ENCODE results near the gene EEF1AKMT2.

The EEF1AKMT2 gene

GRCh38 chr10:124830445-124830844 is 38.8 kb upstream of the EEF1AKMT2 start:
- H3F3A ChIP-seq (ENCODE audit: insufficient read depth): peaks cover 7% of the 10 kb centered on the region; the same call in 1 of the 2 replicates
- H3K27ac ChIP-seq (ENCODE audit: low read depth, low read length): no peak overlapping the region
- no peaks in the 10 kb centered on the region for H3K9me3 ChIP-seq (ENCODE audit: insufficient read depth, low read length)
- peaks cover 48% of the 10 kb centered on the region for H3K36me3 ChIP-seq (ENCODE audit: low read length)
- H3K9ac ChIP-seq (ENCODE audit: low read length): no peak overlapping the region
- TF ChIP-seq, protein P1, sequence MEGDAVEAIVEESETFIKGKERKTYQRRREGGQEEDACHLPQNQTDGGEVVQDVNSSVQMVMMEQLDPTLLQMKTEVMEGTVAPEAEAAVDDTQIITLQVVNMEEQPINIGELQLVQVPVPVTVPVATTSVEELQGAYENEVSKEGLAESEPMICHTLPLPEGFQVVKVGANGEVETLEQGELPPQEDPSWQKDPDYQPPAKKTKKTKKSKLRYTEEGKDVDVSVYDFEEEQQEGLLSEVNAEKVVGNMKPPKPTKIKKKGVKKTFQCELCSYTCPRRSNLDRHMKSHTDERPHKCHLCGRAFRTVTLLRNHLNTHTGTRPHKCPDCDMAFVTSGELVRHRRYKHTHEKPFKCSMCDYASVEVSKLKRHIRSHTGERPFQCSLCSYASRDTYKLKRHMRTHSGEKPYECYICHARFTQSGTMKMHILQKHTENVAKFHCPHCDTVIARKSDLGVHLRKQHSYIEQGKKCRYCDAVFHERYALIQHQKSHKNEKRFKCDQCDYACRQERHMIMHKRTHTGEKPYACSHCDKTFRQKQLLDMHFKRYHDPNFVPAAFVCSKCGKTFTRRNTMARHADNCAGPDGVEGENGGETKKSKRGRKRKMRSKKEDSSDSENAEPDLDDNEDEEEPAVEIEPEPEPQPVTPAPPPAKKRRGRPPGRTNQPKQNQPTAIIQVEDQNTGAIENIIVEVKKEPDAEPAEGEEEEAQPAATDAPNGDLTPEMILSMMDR (IDR thresholded peaks at IDR 0.05; ENCODE audit: insufficient read depth, low read length, poor library complexity, severe bottlenecking): no peak
- no peak for TF ChIP-seq EZH2phosphoT487 (conservative IDR thresholded peaks at IDR 0.05; ENCODE audit: low read length)
- no peak overlapping the region for H3K4me3 ChIP-seq (ENCODE audit: insufficient read depth, low read length, poor library complexity, severe bottlenecking)
- H3K27me3 ChIP-seq (ENCODE audit: low read length): no peaks in the 10 kb centered on the region
- no peaks in the 10 kb centered on the region for H4K20me1 ChIP-seq (ENCODE audit: low read depth, low read length)
- H3K9me2 ChIP-seq (replicated peaks; ENCODE audit: insufficient read depth, low read length): no peaks in the 10 kb centered on the region
- no peak overlapping the region for H3K4me2 ChIP-seq (ENCODE audit: low read depth, low read length, poor library complexity, severe bottlenecking)
- H2AFZ ChIP-seq (ENCODE audit: low read depth, low read length, severe bottlenecking): no peak overlapping the region
- H3K79me2 ChIP-seq (ENCODE audit: insufficient read depth, low read length): no peaks in the 10 kb centered on the region

GRCh38 chr10:124829447-124830115 is 37.9 kb upstream of the EEF1AKMT2 start:
- Histone ChIP-seq H3K27me3 (ENCODE audit: low read length) (no peaks in the 10 kb centered on the region), H3K27ac (ENCODE audit: low read depth, low read length) (no peak overlapping the region), H3K79me2 (ENCODE audit: insufficient read depth, low read length) (no peaks in the 10 kb centered on the region), H3K9me3 (ENCODE audit: insufficient read depth, low read length) (no peaks in the 10 kb centered on the region), H4K20me1 (ENCODE audit: low read depth, low read length) (no peaks in the 10 kb centered on the region), H2AFZ (ENCODE audit: low read depth, low read length, severe bottlenecking) (no peak overlapping the region), H3F3A (ENCODE audit: insufficient read depth) (peaks cover 11% of the 10 kb centered on the region; the same call in 1 of the 2 replicates), H3K9me2 (replicated peaks; ENCODE audit: insufficient read depth, low read length) (no peaks in the 10 kb centered on the region), H3K9ac (ENCODE audit: low read length) (no peak overlapping the region), H3K4me3 (ENCODE audit: insufficient read depth, low read length, poor library complexity, severe bottlenecking) (no peak overlapping the region), H3K4me2 (ENCODE audit: low read depth, low read length, poor library complexity, severe bottlenecking) (no peak overlapping the region), H3K36me3 (ENCODE audit: low read length) (peaks cover 40% of the 10 kb centered on the region)
- no peak for TF ChIP-seq EZH2phosphoT487 (conservative IDR thresholded peaks at IDR 0.05; ENCODE audit: low read length)
- TF ChIP-seq, protein P1 (IDR thresholded peaks at IDR 0.05; ENCODE audit: insufficient read depth, low read length, poor library complexity, severe bottlenecking): no peak

- no peaks in the 10 kb centered on the region for H3K27me3 ChIP-seq (ENCODE audit: low read length)
- H3K9me2 ChIP-seq (replicated peaks; ENCODE audit: insufficient read depth, low read length): no peaks in the 10 kb centered on the region
- H2AFZ ChIP-seq (ENCODE audit: low read depth, low read length, severe bottlenecking): no peak overlapping the region
- peaks cover 30% of the 10 kb centered on the region for H3K36me3 ChIP-seq (ENCODE audit: low read length)
- no peaks in the 10 kb centered on the region for H4K20me1 ChIP-seq (ENCODE audit: low read depth, low read length)
- no peak overlapping the region for H3K9ac ChIP-seq (ENCODE audit: low read length)
- H3K4me3 ChIP-seq (ENCODE audit: insufficient read depth, low read length, poor library complexity, severe bottlenecking): no peak overlapping the region
- no peak overlapping the region for H3K4me2 ChIP-seq (ENCODE audit: low read depth, low read length, poor library complexity, severe bottlenecking)
- H3K9me3 ChIP-seq (ENCODE audit: insufficient read depth, low read length): no peaks in the 10 kb centered on the region
- no peaks in the 10 kb centered on the region for H3K79me2 ChIP-seq (ENCODE audit: insufficient read depth, low read length)
- peaks cover 11% of the 10 kb centered on the region; the same call in 1 of the 2 replicates for H3F3A ChIP-seq (ENCODE audit: insufficient read depth)
- TF ChIP-seq, protein P1 (IDR thresholded peaks at IDR 0.05; ENCODE audit: insufficient read depth, low read length, poor library complexity, severe bottlenecking): peak; percentile 50
- no peak for TF ChIP-seq EZH2phosphoT487 (conservative IDR thresholded peaks at IDR 0.05; ENCODE audit: low read length)
- H3K27ac ChIP-seq (ENCODE audit: low read depth, low read length): no peak overlapping the region
These were observed 35.8 kb upstream of the EEF1AKMT2 start for GRCh38 chr10:124827474-124827873.

Data from SU-DHL-6 (cell line).